ENCODE measurements around the gene SGTB.

The SGTB gene, protein sequence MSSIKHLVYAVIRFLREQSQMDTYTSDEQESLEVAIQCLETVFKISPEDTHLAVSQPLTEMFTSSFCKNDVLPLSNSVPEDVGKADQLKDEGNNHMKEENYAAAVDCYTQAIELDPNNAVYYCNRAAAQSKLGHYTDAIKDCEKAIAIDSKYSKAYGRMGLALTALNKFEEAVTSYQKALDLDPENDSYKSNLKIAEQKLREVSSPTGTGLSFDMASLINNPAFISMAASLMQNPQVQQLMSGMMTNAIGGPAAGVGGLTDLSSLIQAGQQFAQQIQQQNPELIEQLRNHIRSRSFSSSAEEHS

DNA sequence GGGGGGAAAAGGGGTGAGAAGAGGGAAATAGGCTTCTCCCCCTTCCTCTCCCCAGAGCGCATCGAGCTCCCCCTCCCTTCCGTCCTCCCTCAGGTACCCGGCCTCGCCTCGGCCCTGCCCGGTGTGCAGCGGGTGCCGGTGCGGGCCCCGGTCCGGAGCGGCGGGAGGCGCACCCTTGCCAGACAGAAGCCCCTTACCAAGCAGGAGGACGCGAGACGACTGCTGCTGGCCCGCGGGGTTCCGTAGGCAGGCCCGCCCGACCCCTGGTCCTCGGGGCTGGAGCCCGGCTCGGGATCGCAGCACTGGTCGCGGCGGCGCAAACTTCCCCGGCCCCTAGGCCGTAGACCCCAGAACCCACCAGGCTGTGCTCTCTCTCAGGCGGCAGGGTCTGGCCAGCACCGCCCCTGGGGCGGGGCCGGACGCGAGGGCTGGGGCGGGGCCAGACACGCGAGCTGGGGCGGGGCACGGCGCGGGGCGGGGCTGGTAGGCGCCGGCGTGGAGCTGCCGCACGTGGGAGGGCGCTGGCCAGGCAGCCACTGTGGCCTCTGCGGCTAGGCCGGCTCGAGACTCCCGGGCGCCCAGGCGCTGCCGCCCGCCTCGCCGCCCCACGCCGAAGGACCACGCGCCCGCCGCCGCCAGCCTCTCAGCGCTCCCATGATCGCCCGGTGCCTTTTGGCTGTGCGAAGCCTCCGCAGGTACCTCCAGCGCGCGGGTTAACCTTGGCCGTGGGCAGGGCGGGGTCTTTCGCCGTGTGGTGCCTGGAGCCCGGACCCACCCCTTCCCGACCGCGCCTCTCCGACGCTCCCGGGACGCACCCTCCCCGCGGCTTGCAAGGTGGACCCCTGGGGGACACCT is at the start of gene SGTB, which contains the start of gene NLN:
Gene SGTB, minus strand, starts transcription at position 390 of the 855 bp plus-strand sequence. CDS start 1,302 bp downstream, outside the sequence.
Gene NLN, plus strand, starts transcription at position 486 of the 855 bp plus-strand sequence. Its CDS starts 169 bp downstream, at position 655.
- no peaks in the 10 kb centered on the region for H3K27me3 ChIP-seq (replicated peaks)
- TF ChIP-seq, protein P1, sequence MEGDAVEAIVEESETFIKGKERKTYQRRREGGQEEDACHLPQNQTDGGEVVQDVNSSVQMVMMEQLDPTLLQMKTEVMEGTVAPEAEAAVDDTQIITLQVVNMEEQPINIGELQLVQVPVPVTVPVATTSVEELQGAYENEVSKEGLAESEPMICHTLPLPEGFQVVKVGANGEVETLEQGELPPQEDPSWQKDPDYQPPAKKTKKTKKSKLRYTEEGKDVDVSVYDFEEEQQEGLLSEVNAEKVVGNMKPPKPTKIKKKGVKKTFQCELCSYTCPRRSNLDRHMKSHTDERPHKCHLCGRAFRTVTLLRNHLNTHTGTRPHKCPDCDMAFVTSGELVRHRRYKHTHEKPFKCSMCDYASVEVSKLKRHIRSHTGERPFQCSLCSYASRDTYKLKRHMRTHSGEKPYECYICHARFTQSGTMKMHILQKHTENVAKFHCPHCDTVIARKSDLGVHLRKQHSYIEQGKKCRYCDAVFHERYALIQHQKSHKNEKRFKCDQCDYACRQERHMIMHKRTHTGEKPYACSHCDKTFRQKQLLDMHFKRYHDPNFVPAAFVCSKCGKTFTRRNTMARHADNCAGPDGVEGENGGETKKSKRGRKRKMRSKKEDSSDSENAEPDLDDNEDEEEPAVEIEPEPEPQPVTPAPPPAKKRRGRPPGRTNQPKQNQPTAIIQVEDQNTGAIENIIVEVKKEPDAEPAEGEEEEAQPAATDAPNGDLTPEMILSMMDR (IDR thresholded peaks at IDR 0.05; ENCODE audit: low read depth, low read length, missing control alignments): no peak
- peak within 1 kb of the TSS; percentile 84 for H3K4me3 ChIP-seq (ENCODE audit: low read depth, low read length)
- H3K36me3 ChIP-seq (replicated peaks): no peaks in the 10 kb centered on the region
- DNase-seq: peak; percentile 63
- H3K27ac ChIP-seq: peak within 1 kb of the TSS; percentile 53
- in situ Hi-C loops (cut with HindIII; ENCODE audit: low pct_ligation_motif_present, low sequenced_read_pairs): no loop called here

DNA sequence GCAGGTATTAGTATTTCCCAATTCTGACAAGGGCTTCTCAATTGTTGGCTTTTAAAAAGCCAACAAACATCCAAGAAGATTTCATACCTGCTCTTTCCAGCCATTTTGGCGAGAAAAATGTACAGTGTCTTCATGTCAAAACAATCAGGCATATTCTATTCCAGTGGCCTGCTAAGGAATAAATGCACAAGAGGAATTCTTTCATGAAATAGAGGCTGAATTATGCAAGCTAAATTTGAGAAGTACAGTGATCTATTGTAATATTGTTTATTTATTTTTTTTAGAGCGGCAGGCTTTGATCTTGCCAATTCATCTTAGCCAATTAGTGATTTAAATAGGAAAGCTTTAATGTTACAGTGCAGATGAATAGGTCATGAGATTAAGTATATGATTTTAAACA is 49.4 kb upstream of the SGTB start:
- no peaks in the 10 kb centered on the region for H3K36me3 ChIP-seq (replicated peaks)
- in situ Hi-C loops (cut with HindIII; ENCODE audit: low pct_ligation_motif_present, low sequenced_read_pairs): no loop called here
- no peak for DNase-seq
- no peaks in the 10 kb centered on the region for H3K27me3 ChIP-seq (replicated peaks)
- TF ChIP-seq, protein P1 (IDR thresholded peaks at IDR 0.05; ENCODE audit: low read depth, low read length, missing control alignments): no peak
- H3K4me3 ChIP-seq (ENCODE audit: low read depth, low read length): no peak overlapping the region
- H3K27ac ChIP-seq: no peak overlapping the region

DNA sequence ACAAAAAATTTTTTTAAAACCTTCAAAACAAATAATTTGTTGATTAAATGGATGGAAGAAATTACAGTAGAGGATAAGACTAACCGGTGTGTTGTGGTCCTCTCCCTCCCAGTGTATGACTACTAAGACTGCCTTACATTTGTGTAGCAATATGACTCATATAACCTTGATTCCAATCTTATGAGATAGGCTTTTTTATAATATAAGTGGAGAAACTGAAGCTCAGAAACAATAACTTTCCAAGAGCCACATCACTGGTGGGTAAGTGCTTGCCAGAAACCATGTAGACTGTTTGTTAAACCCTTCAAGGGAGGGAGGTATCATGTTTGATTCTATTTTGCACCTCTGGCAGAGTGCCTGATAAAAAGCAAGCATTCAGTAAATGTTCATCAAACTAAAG is 47.6 kb upstream of the SGTB start:
- Histone ChIP-seq H3K4me3 (ENCODE audit: low read depth, low read length) (no peak overlapping the region), H3K27ac (peak overlapping the region; percentile 40), H3K36me3 (replicated peaks) (no peaks in the 10 kb centered on the region), H3K27me3 (replicated peaks) (no peaks in the 10 kb centered on the region)
- TF ChIP-seq, protein P1 (IDR thresholded peaks at IDR 0.05; ENCODE audit: low read depth, low read length, missing control alignments): no peak
- DNase-seq: peak; percentile 59
- in situ Hi-C loops (cut with HindIII; ENCODE audit: low pct_ligation_motif_present, low sequenced_read_pairs): no loop called here

DNA sequence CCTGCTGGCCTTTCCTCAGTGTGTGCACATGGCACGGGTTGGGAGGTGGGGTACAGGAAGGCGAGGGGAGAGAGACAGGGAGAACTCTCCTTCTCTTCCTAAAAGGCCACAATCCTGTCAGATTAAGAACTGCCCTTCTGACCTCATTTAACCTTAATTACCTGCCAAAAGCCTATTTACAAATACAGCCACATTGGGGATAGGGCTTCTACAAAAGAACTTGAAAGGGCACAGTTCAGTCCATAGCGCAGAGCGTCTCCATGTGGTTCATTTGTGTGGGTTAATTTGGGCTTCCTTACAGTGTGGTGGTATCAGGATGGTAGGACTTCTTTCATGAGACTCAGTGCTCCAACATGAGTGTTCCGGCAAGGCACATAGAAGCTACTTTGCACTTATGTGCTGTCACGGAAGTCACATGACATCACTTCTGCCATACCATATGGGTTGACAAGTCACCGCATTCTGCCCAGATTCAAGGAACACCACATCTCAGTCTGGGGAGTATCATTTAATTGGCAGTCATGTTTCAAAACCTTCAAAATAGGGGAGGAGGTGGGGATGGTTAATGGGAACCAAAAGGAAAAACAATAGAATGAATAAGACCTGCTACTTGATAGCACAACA is 46.9 kb upstream of the SGTB start:
- Histone ChIP-seq H3K27ac (no peak overlapping the region), H3K4me3 (ENCODE audit: low read depth, low read length) (no peak overlapping the region), H3K36me3 (replicated peaks) (no peaks in the 10 kb centered on the region), H3K27me3 (replicated peaks) (no peaks in the 10 kb centered on the region)
- no peak for DNase-seq
- TF ChIP-seq, protein P1 (IDR thresholded peaks at IDR 0.05; ENCODE audit: low read depth, low read length, missing control alignments): no peak
- in situ Hi-C loops (cut with HindIII; ENCODE audit: low pct_ligation_motif_present, low sequenced_read_pairs): no loop called here

DNA sequence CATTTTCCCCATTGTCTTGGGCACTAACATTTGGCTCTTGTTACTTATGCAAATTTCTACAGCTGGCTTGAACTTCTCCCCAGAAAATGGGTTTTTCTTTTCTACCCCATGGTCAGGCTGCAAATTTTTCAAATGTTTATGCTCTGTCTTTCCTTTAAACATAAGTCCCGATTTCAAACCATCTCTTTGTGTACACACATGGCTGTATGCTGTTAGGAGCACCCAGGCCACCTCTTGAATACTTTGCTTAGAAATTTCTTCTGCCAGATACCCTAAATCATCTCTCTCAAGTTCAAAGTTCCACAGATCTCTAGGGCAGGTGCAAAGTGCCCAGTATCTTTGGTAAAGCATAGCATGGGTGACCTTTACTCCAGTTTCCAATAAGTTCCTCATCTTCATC is 45.7 kb upstream of the SGTB start:
- Histone ChIP-seq H3K4me3 (ENCODE audit: low read depth, low read length) (no peak overlapping the region), H3K36me3 (replicated peaks) (no peaks in the 10 kb centered on the region), H3K27ac (no peak overlapping the region), H3K27me3 (replicated peaks) (no peaks in the 10 kb centered on the region)
- TF ChIP-seq, protein P1 (IDR thresholded peaks at IDR 0.05; ENCODE audit: low read depth, low read length, missing control alignments): no peak
- no peak for DNase-seq
- in situ Hi-C loops (cut with HindIII; ENCODE audit: low pct_ligation_motif_present, low sequenced_read_pairs): no loop called here
